Urothelium cell line (cell line): Measurements from ENCODE around the gene PRKCA.
"Not testable (repeated sequence)": the region's sequence is repeated elsewhere in the genome, so short reads cannot be mapped to it uniquely, and the experiment has no call there.

ENCODE experiments used
- DNase-seq: peaks from one replicate; pipeline ENCODE4 v3.0.0; 2011; ENCODE audit warnings: low spot score, mixed read lengths
- FAIRE-seq: peaks from 2 replicates; lab custom pipeline; 2011; peaks lifted over from hg19 to GRCh38; lab: Jason Lieb, UNC

PRKCA gene

DNA sequence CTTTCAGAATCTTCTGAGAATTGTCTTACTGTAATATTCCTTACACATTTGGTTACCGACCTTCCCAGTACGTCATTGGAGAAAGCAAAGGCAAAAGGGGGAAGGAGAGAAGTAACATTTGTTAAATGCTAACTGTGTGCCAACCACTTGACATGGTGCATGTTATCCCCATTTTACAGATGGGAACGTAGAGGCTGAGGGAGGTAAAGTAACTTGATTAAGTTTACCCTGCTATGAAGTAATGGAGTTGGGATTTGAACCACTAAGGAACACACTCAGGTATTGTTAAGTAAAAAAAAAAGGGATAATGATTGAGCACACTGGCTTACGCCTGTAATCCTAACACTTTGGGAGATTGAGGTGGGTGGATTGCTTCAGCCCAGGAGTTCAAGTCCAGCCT, 156.4 kb downstream of the PRKCA start:
- no peak for FAIRE-seq
- DNase-seq: no peak

DNA sequence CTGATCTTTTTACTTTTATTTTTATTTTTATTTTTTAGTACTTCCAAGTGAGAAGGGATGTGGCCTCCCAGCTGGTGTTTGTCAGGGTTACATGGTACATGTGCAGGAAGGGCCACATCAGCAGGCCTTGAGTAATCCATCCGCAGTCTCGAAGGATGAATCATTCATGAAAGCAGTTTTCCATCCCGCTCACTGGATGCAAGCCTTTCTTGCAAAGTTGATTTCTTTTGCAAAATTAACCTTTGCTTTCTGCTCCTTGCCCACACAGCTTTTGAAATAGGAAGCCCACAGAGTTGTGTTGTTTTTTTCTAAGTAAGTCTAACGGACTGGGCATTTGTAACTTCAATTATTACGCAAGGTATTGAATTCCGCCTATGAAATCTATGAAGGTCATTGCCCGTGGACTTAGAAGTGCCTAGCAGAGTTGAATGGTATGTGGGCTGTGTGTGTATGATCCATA, 157.4 kb downstream of the PRKCA start:
- peak; percentile 92 for DNase-seq
- FAIRE-seq: peak; percentile 5

DNA sequence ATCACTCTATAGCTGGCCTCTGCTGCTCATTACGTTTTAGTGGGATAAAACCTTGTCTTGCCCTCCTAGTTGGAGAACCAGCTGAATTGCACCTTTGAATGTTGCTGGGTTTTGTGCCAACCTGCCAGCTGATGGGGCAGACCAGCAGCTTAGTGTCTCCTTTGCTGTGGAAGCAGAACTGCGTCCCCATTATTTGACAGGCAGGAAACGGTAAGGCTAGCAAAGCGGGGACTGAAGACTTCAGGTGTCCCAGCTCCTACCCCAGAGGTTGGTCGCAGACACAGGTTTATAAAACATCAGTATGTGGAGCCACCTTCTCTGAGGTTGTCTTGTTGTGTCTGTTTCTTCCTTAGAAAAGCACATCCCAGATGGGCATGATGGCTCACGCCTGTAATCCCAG, 158.1 kb downstream of the PRKCA start:
- FAIRE-seq (no peak), DNase-seq (no peak)

DNA sequence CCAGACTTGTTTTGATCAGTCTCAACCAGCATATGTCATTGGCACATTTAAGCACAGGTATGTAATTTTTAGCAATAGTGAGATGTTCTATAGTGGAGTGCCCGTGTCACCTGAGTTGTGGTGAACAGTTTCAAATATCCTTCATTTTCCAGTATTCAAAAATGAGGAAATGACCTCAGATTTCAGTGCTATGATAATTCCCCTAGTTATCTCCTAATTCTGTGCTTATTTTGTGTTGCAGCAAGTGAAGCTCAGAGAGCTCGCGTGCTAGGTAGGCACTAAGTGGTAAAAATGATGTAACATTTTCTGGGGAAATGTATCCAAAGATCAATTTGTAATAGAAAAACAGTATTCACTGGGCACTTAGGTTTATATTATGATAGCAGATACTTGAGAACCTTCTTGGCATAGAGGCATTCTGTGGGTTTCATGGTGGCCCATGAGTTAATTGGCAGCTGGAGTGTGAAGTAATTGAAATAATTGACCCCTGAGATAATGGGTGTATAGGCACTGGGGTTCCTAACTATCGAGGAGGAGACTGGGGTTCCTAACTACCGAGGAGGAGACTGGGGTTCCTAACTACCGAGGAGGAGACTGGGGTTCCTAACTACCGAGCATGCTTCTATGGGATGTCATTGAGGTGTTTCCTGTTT, 159.1 kb downstream of the PRKCA start:
- DNase-seq (no peak), FAIRE-seq (no peak)

DNA sequence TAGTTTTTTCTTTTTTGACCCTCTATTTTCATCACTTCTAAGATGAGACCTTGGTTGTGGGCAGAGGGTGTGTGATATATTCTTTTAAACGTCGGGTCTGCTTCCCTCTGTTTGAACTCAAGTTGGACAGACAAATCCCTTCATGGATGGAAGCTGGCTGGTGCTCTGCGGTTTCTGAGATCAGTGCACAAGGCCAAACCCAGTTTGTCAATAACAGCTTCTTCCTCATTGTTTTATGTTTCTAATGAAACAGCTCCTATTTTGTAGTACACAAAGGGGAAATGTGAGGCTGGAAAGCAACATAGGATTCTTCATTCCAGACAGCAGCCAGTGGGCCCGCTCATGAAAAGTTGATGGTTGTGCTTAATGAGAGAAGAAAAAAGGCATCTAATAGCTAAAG, 159.6 kb downstream of the PRKCA start:
- DNase-seq: no peak
- FAIRE-seq: no peak

DNA sequence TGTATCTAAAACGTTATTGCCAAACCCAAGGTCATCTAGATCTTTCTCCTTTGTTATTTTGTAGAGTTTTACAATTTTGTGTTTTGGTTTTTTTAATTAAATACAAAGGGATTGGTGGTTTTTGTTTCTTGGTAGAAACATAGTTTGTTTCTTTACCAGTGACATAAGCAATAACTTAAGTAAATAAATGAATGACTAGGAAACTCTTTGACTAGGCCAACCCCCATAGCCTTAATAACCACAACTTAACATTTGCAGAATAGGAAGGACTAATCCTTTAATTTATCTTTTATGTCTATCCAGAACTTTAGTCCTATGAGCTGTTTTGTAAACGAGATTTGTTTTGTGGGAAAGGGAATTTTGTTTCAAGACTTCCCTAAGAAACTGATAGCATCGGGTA, 162.5 kb downstream of the PRKCA start:
- DNase-seq (no peak), FAIRE-seq (no peak)

DNA sequence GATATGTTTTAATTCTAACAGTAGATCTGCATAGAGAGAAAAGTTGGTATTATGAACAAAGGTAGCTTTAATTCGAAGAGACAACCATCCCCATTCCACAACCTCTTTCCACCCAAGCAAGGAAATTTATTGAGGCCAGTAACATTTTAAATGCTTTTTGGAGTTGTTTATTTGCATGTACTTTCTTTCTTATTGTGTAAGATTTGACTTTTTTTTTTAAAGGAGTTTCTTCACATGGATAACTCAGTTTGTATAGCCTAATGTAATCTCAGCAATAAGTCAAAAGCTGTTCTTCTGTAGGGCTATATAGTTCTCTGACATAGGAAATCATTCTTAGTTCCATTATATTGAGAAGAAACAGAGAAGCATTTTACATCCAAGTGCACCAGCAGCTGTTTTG, 163.3 kb downstream of the PRKCA start:
- DNase-seq (no peak), FAIRE-seq (no peak)

DNA sequence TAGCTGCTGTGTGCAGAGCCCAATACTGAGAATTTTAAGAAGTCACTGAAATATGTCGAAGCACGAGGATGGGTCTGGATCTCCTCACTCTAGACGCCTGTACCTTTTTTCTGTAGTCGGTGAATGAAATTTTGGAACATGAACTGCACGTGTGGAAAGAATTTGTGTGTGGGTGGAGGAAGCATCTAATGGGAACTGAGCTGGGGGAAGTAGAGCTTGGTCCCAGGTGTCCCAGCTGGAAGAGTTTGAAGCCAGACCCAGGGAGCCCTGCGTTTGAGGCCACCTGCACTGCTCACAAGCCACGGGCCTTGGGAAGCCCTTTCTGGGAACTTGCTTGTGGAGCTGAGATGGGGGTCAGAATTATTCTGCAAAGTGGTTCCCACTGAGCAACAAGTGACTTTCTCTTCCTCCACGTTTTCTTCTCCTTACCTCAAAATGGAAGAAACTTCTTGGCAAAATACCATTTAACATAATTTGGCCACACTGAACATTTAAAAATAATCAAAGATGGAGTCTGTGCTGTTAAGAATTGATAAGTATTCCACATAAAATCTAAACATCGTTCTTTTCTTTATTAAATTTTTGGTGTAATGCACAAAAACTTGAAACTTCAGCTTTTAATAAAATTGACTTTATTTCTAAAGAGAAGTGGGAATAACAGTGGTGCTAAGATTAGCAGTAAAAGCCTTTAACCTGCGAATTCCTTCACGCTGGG, 163.8 kb downstream of the PRKCA start:
- no peak for DNase-seq
- FAIRE-seq: peak; percentile 9

DNA sequence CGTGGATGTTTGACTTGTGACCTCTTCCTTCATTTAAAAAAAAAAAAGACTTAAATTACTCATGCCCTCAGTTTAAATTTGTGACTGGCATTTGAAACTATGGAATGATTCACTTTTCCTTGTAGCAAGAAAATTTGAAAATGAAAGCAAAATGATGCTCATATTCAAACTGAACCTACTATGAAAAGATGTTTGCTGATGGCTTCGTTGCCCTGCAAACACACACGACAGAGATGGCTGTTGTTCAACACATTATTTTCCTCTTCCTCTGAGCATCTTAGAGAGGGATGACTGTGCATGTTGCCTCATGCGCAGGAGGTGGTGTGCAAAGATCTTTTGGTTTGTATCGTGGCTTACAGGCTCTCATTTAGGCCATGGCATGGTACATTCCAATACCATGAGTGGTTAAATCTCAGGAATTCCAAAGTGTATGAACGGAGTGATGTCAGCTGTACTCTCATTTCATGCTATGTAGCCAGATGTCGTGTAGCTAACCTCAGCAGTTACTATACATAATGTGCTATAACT, 164.5 kb downstream of the PRKCA start:
- DNase-seq: peak; percentile 95
- FAIRE-seq: peak; percentile 95

DNA sequence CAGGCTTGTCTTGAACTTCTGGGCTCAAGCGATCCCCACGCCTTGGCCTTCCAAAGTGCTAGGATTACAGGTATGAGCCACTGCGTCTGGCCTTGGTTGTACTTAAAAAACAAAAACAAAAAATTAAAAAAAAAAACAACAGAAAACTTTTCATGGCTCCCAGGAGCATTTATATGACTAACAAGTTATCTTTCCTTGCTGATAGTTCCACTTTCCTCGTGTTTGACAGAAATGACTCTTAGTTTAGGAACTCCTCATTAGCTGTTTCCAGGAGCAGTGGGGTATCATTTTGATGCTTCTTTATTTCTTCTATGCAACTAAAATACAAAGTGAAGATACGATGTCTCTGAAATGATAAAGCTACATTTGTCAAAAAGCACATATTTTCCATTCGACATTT, 165.4 kb downstream of the PRKCA start:
- DNase-seq: no peak
- FAIRE-seq: no peak

DNA sequence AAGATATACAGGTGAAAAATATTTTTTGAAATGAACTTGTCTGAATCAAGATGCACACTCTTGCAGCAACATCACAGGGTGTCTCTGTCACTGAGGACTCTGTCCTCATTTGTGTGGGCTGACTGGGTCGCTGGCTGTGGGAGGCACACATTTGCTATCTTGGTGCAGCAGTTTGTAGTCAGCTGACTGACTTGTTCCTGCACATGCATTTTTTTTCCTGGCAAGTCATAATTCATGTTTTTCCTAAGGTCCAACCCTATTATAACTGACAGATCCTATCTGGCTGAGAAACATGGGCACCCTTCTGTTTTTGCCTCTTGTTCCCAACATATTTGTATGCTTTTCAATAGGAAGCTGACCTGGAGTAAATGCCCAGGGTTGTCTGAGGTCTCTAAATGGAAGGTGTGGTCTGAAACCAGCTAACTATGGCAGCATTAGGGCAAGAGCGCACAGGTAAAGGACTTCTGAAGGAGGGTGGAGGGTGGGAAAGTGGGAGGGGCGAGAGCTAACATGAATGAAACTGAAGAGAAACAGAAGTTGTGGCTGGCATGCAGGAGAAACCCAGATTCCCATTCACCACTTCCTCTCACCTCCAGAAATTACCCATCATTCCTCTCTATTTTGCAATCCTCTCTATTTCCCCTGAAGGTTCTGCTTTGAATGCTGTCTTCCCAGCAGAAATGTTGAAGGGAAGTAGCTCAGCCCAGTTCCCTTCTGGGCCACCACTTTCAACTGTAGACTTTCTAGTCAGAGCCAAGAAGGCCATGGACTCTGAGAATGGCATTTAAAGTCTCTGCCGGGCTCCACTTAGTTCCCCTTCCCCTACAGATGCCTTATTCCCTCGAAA, 166.1 kb downstream of the PRKCA start:
- DNase-seq (peak; percentile 24), FAIRE-seq (no peak)

DNA sequence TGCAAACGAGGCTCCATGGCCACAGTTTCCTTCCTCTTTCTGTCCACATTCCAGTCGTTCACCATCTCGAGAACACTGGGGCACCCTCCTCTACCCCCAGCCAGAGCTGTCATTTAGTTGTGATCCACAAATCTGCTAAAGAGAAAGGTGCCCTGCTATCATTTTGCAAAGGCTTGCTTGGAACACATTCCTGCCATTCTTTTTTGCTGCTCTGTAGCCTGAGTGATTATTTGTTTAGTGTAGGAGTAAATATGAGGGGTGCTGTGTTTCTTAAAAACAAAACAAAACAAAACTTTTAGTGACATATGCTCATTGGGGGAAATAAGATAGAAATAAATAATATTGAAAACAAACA, 166.7 kb downstream of the PRKCA start:
- DNase-seq (no peak), FAIRE-seq (no peak)

DNA sequence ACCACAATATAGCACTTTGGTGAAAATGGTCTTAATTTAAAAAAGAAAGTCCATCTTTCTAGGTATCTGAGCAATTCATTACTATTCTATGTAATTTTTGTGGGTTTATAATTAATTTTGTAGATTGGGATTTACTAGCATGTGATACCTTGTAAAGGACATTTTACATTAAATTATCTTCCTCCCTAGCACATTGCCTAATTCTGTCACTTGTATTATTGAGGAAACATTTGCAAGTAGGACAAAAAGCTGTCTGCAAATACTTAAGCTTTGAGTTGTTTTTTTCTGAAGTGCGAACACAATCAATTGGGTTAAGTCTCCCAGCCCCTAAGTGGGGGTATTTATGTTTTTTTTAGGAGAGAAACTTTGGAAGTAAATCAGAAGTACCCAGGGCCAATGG, 167.0 kb downstream of the PRKCA start:
- DNase-seq (no peak), FAIRE-seq (no peak)

DNA sequence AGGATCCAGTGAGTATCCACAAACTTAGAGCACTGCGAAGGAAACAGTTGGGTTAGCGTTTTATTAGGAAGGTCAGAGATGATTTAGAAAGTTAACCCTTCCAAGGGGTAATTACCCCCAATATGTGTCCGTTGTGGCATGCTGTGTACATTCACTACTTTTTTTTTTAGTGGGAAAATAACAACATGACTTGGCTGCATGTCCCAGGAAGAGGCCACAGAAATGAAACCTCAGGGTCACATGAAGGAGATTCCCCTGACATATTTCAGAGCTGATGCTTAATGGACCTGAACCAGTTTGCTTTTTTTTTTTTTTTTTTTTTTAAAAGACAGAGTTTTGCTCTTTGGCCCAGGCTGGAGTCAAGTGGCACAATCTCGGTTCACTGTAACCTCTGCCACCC, 167.5 kb downstream of the PRKCA start:
- DNase-seq (peak; percentile 28), FAIRE-seq (no peak)

DNA sequence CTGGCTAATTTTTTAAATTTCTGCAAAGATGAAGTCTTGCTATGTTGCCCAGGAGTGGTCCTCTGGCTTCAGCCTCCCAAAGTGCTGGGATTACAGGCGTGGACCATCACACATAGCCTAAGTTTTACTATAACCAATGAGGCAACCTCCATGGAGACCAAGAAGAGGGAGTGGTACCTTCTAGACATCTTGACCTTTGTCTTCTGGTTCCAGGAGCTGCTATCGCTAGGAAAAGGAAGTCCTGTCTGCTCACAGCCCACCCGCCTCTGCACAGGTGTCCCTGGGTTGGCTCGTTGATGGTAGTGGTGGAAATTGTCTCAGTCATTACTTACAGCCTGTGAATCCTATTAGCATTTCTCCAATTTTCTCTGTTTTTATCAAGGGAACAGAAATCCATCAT, 169.7 kb downstream of the PRKCA start:
- FAIRE-seq: no peak
- no peak for DNase-seq

DNA sequence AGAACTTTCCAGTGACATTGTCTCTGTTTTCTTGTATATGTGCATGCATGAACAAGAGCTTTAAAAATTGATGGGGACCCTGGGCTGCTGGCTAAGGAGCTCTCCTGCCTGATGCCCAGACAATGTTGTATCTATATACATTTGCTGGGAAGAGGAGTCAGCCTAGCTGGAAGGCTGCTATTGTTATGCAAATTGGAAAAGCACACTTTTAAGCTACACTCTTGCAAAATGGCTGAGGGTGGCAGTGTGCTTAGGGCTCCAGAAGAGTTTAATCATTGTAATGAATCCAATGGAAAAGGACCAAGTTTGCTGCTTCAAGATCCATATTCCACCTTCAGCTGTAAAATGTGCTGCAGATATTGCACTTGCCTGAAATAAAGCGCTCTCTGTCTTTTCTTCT, 171.8 kb downstream of the PRKCA start:
- FAIRE-seq (no peak), DNase-seq (no peak)

DNA sequence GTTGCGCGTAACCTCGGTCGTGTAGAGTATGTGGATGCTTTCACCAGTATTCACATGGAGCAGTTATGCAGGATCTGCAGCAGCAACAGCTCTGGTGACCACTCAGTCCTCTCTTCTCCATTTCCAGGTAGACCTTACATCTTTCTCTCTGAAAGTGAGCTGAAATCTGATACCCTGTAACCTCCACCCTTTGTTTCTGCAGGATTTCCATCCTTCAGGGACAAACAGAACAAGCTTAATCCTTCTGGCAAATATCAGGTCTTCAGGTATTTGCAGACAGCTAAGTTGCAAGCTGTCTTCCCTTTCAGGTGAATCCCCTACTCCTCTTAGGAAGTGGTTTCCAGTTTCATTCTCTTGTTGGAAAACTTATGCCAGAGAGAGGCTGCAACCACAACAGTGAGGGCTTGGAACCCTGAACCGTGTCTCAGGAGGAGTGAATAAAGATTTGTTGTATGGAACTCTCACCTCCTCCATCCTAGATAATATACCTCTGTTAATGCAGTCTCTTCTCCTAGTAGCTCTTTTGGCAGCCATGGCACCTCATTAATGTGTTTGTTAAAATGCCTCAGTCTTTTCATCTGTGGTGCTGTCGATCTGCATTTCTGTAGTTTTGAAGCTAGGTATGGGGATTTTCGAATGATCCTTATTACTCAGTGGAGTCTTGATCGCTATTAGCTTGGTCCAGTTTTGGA, 172.5 kb downstream of the PRKCA start:
- FAIRE-seq: no peak
- no peak for DNase-seq

DNA sequence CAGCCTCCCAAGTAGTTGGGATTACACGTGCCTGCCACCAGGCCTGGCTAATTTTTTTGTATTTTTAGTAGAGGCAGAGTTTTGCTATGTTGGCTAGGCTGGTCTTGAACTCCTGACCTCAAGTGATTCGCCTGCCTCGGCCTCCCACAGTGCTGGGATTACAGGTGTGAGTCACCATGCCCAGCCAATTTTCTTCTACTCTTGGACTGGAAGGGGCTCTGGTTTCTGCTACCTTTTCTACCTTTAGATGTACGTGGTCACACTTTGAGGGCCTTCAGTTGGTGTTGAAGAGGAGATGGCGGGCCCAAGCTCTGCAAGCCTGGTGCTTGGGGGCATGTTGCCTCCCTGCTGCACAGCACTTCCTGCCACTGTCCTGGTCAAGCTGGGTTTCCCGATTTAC, 173.6 kb downstream of the PRKCA start:
- FAIRE-seq: no peak
- no peak for DNase-seq

DNA sequence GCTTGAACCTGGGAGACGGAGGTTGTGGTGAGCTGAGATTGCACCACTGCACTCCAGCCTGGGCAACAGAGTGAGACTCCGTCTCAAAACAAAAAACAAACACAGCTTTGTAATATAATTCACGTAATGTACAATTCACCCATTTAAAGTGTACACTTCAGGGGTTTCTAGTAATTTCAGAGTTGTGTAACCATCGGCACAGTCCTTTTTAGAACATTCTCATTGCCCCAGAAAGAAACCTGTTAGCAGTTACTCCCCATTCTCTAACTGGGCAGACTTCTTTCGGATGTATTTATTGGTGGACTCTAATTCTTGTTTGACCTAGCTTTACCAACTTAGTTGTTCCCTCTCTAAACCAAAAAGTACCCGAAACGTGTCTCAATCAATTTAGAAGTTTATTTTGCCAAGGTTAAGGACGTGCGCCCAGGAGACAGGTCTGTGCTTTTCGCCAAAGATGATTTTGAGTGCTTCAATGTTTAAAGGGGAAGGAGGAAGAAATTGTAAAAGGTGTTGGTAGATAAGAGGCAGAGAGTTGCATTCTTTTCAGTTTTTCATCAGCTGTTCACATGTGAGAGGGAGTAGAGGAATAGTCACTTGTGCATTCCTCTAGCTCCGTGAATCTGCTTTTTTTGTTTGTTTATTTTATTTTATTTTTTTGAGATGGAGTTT, 175.3 kb downstream of the PRKCA start:
- FAIRE-seq (no peak), DNase-seq (no peak)

DNA sequence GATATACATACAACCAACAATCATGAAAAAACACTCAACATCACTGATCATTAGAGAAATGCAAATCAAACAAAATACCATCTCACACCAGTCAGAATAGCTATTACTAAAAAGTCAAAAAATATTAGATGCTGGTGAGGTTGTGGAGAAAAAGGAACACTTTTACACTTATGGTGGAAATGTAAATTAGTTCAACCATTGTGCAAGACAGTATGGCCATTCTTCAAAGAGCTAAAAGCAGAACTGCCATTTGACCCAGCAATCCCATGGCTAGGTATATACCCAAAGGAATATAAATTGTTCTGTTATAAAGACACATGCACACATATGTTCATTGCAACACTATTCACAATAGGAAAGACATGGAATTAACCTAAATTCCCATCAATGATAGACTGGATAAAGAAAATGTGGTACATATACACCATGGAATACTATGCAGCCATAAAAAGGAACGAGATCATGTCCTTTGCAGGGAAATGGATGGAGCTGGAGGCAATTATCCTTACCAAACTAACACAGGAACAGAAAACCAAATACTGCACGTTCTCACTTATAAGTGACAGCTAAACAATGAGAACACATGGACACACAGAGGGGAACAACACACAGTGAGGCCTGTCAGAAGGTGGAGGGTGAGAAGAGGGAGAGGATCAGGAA, 176.9 kb downstream of the PRKCA start:
- not testable (repeated sequence) for DNase-seq, FAIRE-seq
